Endothelial cell of umbilical vein (primary cell): Measurements from ENCODE around the gene CASP7. TPM values are rescaled to one million over a fixed set of nuclear protein-coding genes. Genes with fewer than 3 reads are reported as not detected.

ENCODE experiments used
- BruUV-seq: library from RNA; stranded (reverse); fragments of 400-500 nt; replicated peaks from 2 replicates; lab custom pipeline; 2021; lab: Mats Ljungman, UMichigan
- CTCF ChIA-PET: fragments of 300-600, 350-600 bp; sonication (Branson Sonifier 250); formaldehyde crosslinking; loops from one replicate; lab custom pipeline; 2021; ENCODE audit warnings: antibody characterized with exemption, inconsistent platforms; lab: Charles Lee
- POLR2A ChIA-PET: fragments of 300-600, 350-600 bp; sonication (Branson Sonifier 250); formaldehyde crosslinking; loops from one replicate; lab custom pipeline; 2021; ENCODE audit warnings: antibody characterized with exemption, inconsistent platforms; lab: Charles Lee
- DNase-seq: peaks from one replicate; pipeline ENCODE4 v3.0.0-alpha.2; 2011; ENCODE audit warnings: low read depth, low spot score
- FAIRE-seq: peaks from 2 replicates; lab custom pipeline; 2011; peaks lifted over from hg19 to GRCh38; lab: Jason Lieb, UNC
- H2AFZ ChIP-seq: 2 replicates; pipeline ENCODE4 v1.6.0; 2012; ENCODE audit warnings: low read depth, low read length, control low read depth, inconsistent platforms
- H3K27ac ChIP-seq: 2 replicates; pipeline ENCODE4 v1.5.1; 2011; ENCODE audit warnings: low read depth, mild to moderate bottlenecking, control low read depth, low read length, moderate library complexity; ENCODE audit not compliant: insufficient read depth
- H3K27me3 ChIP-seq, 2 experiments: 2 replicates each; pipeline versions ENCODE4 v1.6.0 to v1.6.1; 2011; ENCODE audit warnings: low read length in 2 of 2, mixed read lengths in 1 of 2; ENCODE audit not compliant: control insufficient read depth in 2 of 2, insufficient read depth in 2 of 2
- H3K36me3 ChIP-seq, 2 experiments: 2 replicates in 1 of 2; 3 replicates in 1 of 2; pipeline ENCODE4 v1.5.1; 2011; ENCODE audit warnings: low read length in 2 of 2, mild to moderate bottlenecking in 1 of 2, moderate library complexity in 1 of 2; ENCODE audit not compliant: control insufficient read depth in 2 of 2, insufficient read depth in 2 of 2; ENCODE audit errors: extremely low read depth in 1 of 2
- H3K4me1 ChIP-seq: 3 replicates; pipeline ENCODE4 v1.5.1; 2011; ENCODE audit warnings: mild to moderate bottlenecking, low read length; ENCODE audit not compliant: control insufficient read depth, insufficient read depth; ENCODE audit errors: extremely low read depth
- H3K4me2 ChIP-seq: 2 replicates; pipeline ENCODE4 v1.6.1; 2011; ENCODE audit warnings: low read length, control low read depth, mixed read lengths; ENCODE audit not compliant: insufficient read depth
- H3K4me3 ChIP-seq, 3 experiments: fragments of 200-600 bp in 1 of 3; sonication (generic), shearing (Covaris generic) in 1 of 3; replicated peaks in 1 of 3; 2 replicates each; pipeline ENCODE4 v1.5.1; 2011 to 2016; ENCODE audit warnings: control low read depth in 3 of 3, low read length in 3 of 3, mild to moderate bottlenecking in 2 of 3, inconsistent platforms in 1 of 3, low read depth in 1 of 3, moderate library complexity in 1 of 3; ENCODE audit not compliant: insufficient read depth in 1 of 3
- H3K79me2 ChIP-seq: 2 replicates; pipeline ENCODE4 v1.6.0; 2012; ENCODE audit warnings: low read length, inconsistent platforms; ENCODE audit not compliant: control insufficient read depth, insufficient read depth
- H3K9ac ChIP-seq: replicated peaks from 2 replicates; pipeline ENCODE3; 2011; ENCODE audit warnings: low read length, control low read depth; ENCODE audit not compliant: insufficient read depth; ENCODE audit errors: extremely low read depth
- H3K9me1 ChIP-seq: replicated peaks from 3 replicates; pipeline ENCODE4 v1.6.0; 2011; ENCODE audit warnings: mild to moderate bottlenecking, low read length; ENCODE audit not compliant: control insufficient read depth, insufficient read depth; ENCODE audit errors: extremely low read depth
- H3K9me3 ChIP-seq: replicated peaks from 2 replicates; pipeline ENCODE4 v1.5.1; 2012; ENCODE audit warnings: low read length, inconsistent platforms; ENCODE audit not compliant: control insufficient read depth, insufficient read depth
- H4K20me1 ChIP-seq: replicated peaks from 2 replicates; pipeline ENCODE3; 2011; ENCODE audit warnings: mild to moderate bottlenecking, low read length; ENCODE audit not compliant: control insufficient read depth, insufficient read depth; ENCODE audit errors: extremely low read depth
- CTCF ChIP-seq, 2 donors: IDR thresholded peaks; 1 replicate in 1 of 2; 2 replicates in 1 of 2; pipeline ENCODE4 v1.5.1; 2011; ENCODE audit warnings: low read length in 2 of 2, mild to moderate bottlenecking in 2 of 2, moderate library complexity in 2 of 2, control low read depth in 1 of 2, inconsistent platforms in 1 of 2, low read depth in 1 of 2; ENCODE audit not compliant: insufficient read depth in 1 of 2; ENCODE audit errors: extremely low read depth in 1 of 2
- EZH2 ChIP-seq: IDR thresholded peaks from 2 replicates; pipeline ENCODE4 v1.6.1; 2012; ENCODE audit warnings: borderline replicate concordance, low read depth, mild to moderate bottlenecking, moderate library complexity, low read length, inconsistent platforms; ENCODE audit not compliant: severe bottlenecking
- FOS ChIP-seq: IDR thresholded peaks from 2 replicates; pipeline ENCODE4 v1.6.1; 2011; ENCODE audit warnings: mild to moderate bottlenecking, low read length, moderate library complexity, borderline replicate concordance; ENCODE audit not compliant: insufficient read depth
- GATA2 ChIP-seq: IDR thresholded peaks from 2 replicates; pipeline ENCODE4 v1.7.0; 2011; ENCODE audit warnings: low read depth, mild to moderate bottlenecking, moderate library complexity, mixed read lengths, low read length; ENCODE audit not compliant: insufficient read length, insufficient read depth
- JUN ChIP-seq: IDR thresholded peaks from 2 replicates; pipeline ENCODE4 v1.6.1; 2011; ENCODE audit warnings: borderline replicate concordance, low read depth; ENCODE audit not compliant: insufficient read length, insufficient read depth
- MAX ChIP-seq: IDR thresholded peaks from 2 replicates; pipeline ENCODE4 v1.6.1; 2011; ENCODE audit not compliant: insufficient read depth, insufficient read length
- MYC ChIP-seq: IDR thresholded peaks from one replicate; pipeline ENCODE4 v1.6.1; 2011; ENCODE audit warnings: mild to moderate bottlenecking, low read depth, low read length
- POLR2A ChIP-seq: IDR thresholded peaks from 2 replicates; pipeline ENCODE4 v1.6.1; 2012; ENCODE audit warnings: low read depth, mild to moderate bottlenecking, control low read depth, low read length
- POLR2AphosphoS5 ChIP-seq: IDR thresholded peaks from 2 replicates; pipeline ENCODE4 v1.6.1; 2012; ENCODE audit warnings: low read depth, mild to moderate bottlenecking, control low read depth, low read length, moderate library complexity; ENCODE audit not compliant: insufficient read depth
- dilution Hi-C: fragments of 300-500 bp; cut with MboI; formaldehyde crosslinking; loops from one replicate; pipeline ENCODE4 v1.15.0; 2019; ENCODE audit warnings: low sequenced_read_pairs; ENCODE audit not compliant: extremely low pct_ligation_motif_present
- intact Hi-C: fragments of 100-400 bp; cut with micrococcal nuclease; formaldehyde crosslinking; loops from one replicate; pipeline ENCODE4 v1.10.0; 2022
- polyA plus RNA-seq, 4 experiments: library from polyadenylated mRNA; depleted of rRNA in 3 of 4; stranded (reverse) in 3 of 4; unstranded in 1 of 4; fragments of >200 nt; gene quantifications; 2 replicates each; pipeline versions ENCODE4 v1.2.1 to v1.2.3, GENCODE V29; 2011 to 2012; ENCODE audit warnings: missing spikeins in 1 of 4
- total RNA-seq: library from RNA; stranded (reverse); gene quantifications from 2 replicates; pipeline ENCODE4 v1.2.3, GENCODE V29; 2021

Gene CASP7
- total and polyA plus RNA-seq, 2 donors (not counting 3 experiments of a cell fraction or from before 2014, with no cell fraction given), result 14.6 to 54.3 TPM

- intact Hi-C loops, result no loop called here
- ChIA-PET POLR2A (no interaction called here), CTCF (no interaction called here)
- FAIRE-seq (no peak), DNase-seq (no peak)
- Histone ChIP-seq H3K9me1 (no peaks in the 10 kb centered on the region), H3K27ac (no peak overlapping the region), H3K4me2 (no peak overlapping the region), H3K79me2 (peaks cover 35% of the 10 kb centered on the region), H3K9me3 (no peaks in the 10 kb centered on the region), H3K36me3 (peaks cover 13 to 17% of the 10 kb centered on the region in 2 experiments), H4K20me1 (no peaks in the 10 kb centered on the region), H3K9ac (no peak overlapping the region), H3K4me1 (no peaks in the 10 kb centered on the region), H3K4me3 (no peak overlapping the region), H2AFZ (no peak overlapping the region), H3K27me3 (no peaks in the 10 kb centered on the region)
- TF ChIP-seq GATA2 (no peak), JUN (no peak), CTCF (IDR thresholded peaks at IDR 0.05; ENCODE audit: extremely low read depth in 1 of 2, insufficient read depth in 1 of 2, low read depth in 1 of 2, low read length in 2 of 2) (no peak), POLR2A (no peak), MAX (no peak), MYC (no peak), FOS (no peak), POLR2AphosphoS5 (no peak), EZH2 (no peak)
- no TSS peak for BruUV-seq
- dilution Hi-C loops, result no loop called here
Observed at GRCh38 chr10:113695691-113696090, 16.0 kb downstream of the CASP7 start.
